Subcutaneous abdominal adipose tissue (tissue), 5 donors: ENCODE measurements around the gene AMPD3.

ENCODE experiments used
- H3K27ac ChIP-seq: one replicate; pipeline ENCODE4 v1.7.0; 2013; ENCODE audit warnings: low read depth, mild to moderate bottlenecking, inconsistent platforms, low read length, moderate library complexity
- H3K27me3 ChIP-seq, 5 donors: one replicate each; pipeline ENCODE4 v1.7.0; 2013; ENCODE audit warnings: low read length in 5 of 5, inconsistent platforms in 1 of 5; ENCODE audit not compliant: control insufficient read depth in 5 of 5, insufficient read depth in 4 of 5
- H3K36me3 ChIP-seq, 5 donors: one replicate each; pipeline ENCODE4 v1.7.0; 2013; ENCODE audit warnings: low read length in 5 of 5; ENCODE audit not compliant: control insufficient read depth in 5 of 5, insufficient read depth in 5 of 5
- H3K4me1 ChIP-seq, 5 donors: one replicate each; pipeline ENCODE4 v1.7.0; 2013; ENCODE audit warnings: low read length in 5 of 5, mild to moderate bottlenecking in 3 of 5, moderate library complexity in 1 of 5; ENCODE audit not compliant: control insufficient read depth in 5 of 5, insufficient read depth in 5 of 5
- H3K4me3 ChIP-seq, 5 donors: one replicate each; pipeline ENCODE4 v1.7.0; 2013; ENCODE audit warnings: low read length in 5 of 5, low read depth in 1 of 5
- H3K9ac ChIP-seq, 5 donors: one replicate each; pipeline ENCODE4 v1.7.0; 2013; ENCODE audit warnings: low read length in 5 of 5, mild to moderate bottlenecking in 4 of 5, moderate library complexity in 3 of 5
- H3K9me3 ChIP-seq, 5 donors: one replicate each; pipeline ENCODE4 v1.7.0; 2013; ENCODE audit warnings: low read length in 5 of 5; ENCODE audit not compliant: control insufficient read depth in 5 of 5
- donor health status: healthy.
- donor health status: healthy.
- donor health status: healthy.
- donor health status: healthy.
- donor health status: healthy.

AMPD3 gene

GRCh38 chr11:10494636-10495463 is 39.8 kb downstream of the AMPD3 start:
- Histone ChIP-seq H3K27ac (no peak overlapping the region), H3K9me3 (no peaks in the 10 kb centered on the region), H3K27me3 (no peaks in the 10 kb centered on the region), H3K9ac (no peak overlapping the region), H3K4me3 (no peak overlapping the region), H3K4me1 (peaks cover 4 to 17% (median 8%) of the 10 kb centered on the region in 5 donors), H3K36me3 (peaks cover 0 to 66% (median 15%) of the 10 kb centered on the region in 5 donors)

- Histone ChIP-seq H3K27me3 (no peaks in the 10 kb centered on the region), H3K36me3 (peaks cover 0 to 72% (median 20%) of the 10 kb centered on the region in 5 donors), H3K27ac (no peak overlapping the region), H3K9ac (no peak overlapping the region), H3K9me3 (no peaks in the 10 kb centered on the region), H3K4me1 (peaks cover 3 to 11% (median 8%) of the 10 kb centered on the region in 5 donors), H3K4me3 (no peak overlapping the region)
These were observed 40.4 kb downstream of the AMPD3 start for GRCh38 chr11:10495464-10495786.

GRCh38 chr11:10496296-10496936 is 41.4 kb downstream of the AMPD3 start:
- H3K9me3 ChIP-seq, result no peaks in the 10 kb centered on the region
- no peak overlapping the region for H3K9ac ChIP-seq
- H3K27me3 ChIP-seq, result no peaks in the 10 kb centered on the region
- H3K4me1 ChIP-seq, result peaks cover 0 to 2% (median 0%) of the 10 kb centered on the region in 5 donors
- no peak overlapping the region for H3K4me3 ChIP-seq
- no peak overlapping the region for H3K27ac ChIP-seq
- peaks cover 0 to 81% (median 22%) of the 10 kb centered on the region in 5 donors for H3K36me3 ChIP-seq

GRCh38 chr11:10497371-10498021 is 42.4 kb downstream of the AMPD3 start:
- peaks cover 0 to 80% (median 22%) of the 10 kb centered on the region in 5 donors for H3K36me3 ChIP-seq
- peaks cover 0 to 4% (median 0%) of the 10 kb centered on the region in 5 donors for H3K4me1 ChIP-seq
- H3K9ac ChIP-seq, result no peak overlapping the region
- no peak overlapping the region for H3K4me3 ChIP-seq
- no peak overlapping the region for H3K27ac ChIP-seq
- H3K27me3 ChIP-seq, result no peaks in the 10 kb centered on the region
- no peaks in the 10 kb centered on the region for H3K9me3 ChIP-seq

GRCh38 chr11:10498022-10498400 is 42.9 kb downstream of the AMPD3 start:
- H3K9ac ChIP-seq, result no peak overlapping the region
- peaks cover 0 to 7% (median 0%) of the 10 kb centered on the region in 5 donors for H3K4me1 ChIP-seq
- no peaks in the 10 kb centered on the region for H3K27me3 ChIP-seq
- H3K9me3 ChIP-seq, result no peaks in the 10 kb centered on the region
- peaks cover 0 to 79% (median 22%) of the 10 kb centered on the region in 5 donors for H3K36me3 ChIP-seq
- H3K4me3 ChIP-seq, result no peak overlapping the region
- no peak overlapping the region for H3K27ac ChIP-seq

GRCh38 chr11:10498426-10499250 is 43.6 kb downstream of the AMPD3 start:
- Histone ChIP-seq H3K27me3 (no peaks in the 10 kb centered on the region), H3K9me3 (no peaks in the 10 kb centered on the region), H3K4me1 (peaks cover 0 to 7% (median 0%) of the 10 kb centered on the region in 5 donors), H3K4me3 (no peak overlapping the region), H3K9ac (no peak overlapping the region), H3K36me3 (peaks cover 0 to 73% (median 19%) of the 10 kb centered on the region in 5 donors), H3K27ac (no peak overlapping the region)

- no peak overlapping the region for H3K27ac ChIP-seq
- H3K36me3 ChIP-seq, result peaks cover 0 to 72% (median 21%) of the 10 kb centered on the region in 5 donors
- H3K4me3 ChIP-seq, result no peak overlapping the region
- no peak overlapping the region for H3K9ac ChIP-seq
- peaks cover 0 to 11% (median 0%) of the 10 kb centered on the region in 5 donors for H3K4me1 ChIP-seq
- H3K27me3 ChIP-seq, result no peaks in the 10 kb centered on the region
- no peaks in the 10 kb centered on the region for H3K9me3 ChIP-seq
These were observed 44.4 kb downstream of the AMPD3 start for GRCh38 chr11:10499452-10499851.

- Histone ChIP-seq H3K4me1 (peaks cover 0 to 13% (median 0%) of the 10 kb centered on the region in 5 donors), H3K27me3 (no peaks in the 10 kb centered on the region), H3K27ac (no peak overlapping the region), H3K36me3 (peaks cover 0 to 70% (median 17%) of the 10 kb centered on the region in 5 donors), H3K9ac (no peak overlapping the region), H3K4me3 (no peak overlapping the region), H3K9me3 (no peaks in the 10 kb centered on the region)
These were observed 45.0 kb downstream of the AMPD3 start for GRCh38 chr11:10499874-10500601.
